HepG2 (cell line): ENCODE results near the gene MLLT1.

ENCODE experiments used
- NR3C1 ChIP-seq: sonication (generic); formaldehyde crosslinking; IDR thresholded peaks from 2 replicates; pipeline ENCODE4 v1.4.0; 2020; ENCODE audit warnings: missing genetic modification reagents
- POLR2AphosphoS5 ChIP-seq: IDR thresholded peaks from 2 replicates; pipeline ENCODE4 v1.6.1; 2012; ENCODE audit warnings: low read depth, low read length
- ZNF3 ChIP-seq: IDR thresholded peaks from 2 replicates; pipeline ENCODE4 v1.7.0; 2017; ENCODE audit warnings: inconsistent platforms
- ZNF543 ChIP-seq: sonication (generic); formaldehyde crosslinking; IDR thresholded peaks from 2 replicates; pipeline ENCODE4 v1.4.0; 2020; ENCODE audit warnings: mild to moderate bottlenecking, missing genetic modification reagents
- TF ChIP-seq, protein P1 (sequence below): sonication (generic); formaldehyde crosslinking; IDR thresholded peaks from 2 replicates; pipeline ENCODE4 v1.5.0; 2020; ENCODE audit warnings: mild to moderate bottlenecking, missing genetic modification reagents, moderate library complexity
- TF ChIP-seq, protein P2 (sequence below): sonication (generic); formaldehyde crosslinking; IDR thresholded peaks from 2 replicates; pipeline ENCODE4 v1.4.0; 2020; ENCODE audit warnings: missing genetic modification reagents, borderline replicate concordance

DNA sequence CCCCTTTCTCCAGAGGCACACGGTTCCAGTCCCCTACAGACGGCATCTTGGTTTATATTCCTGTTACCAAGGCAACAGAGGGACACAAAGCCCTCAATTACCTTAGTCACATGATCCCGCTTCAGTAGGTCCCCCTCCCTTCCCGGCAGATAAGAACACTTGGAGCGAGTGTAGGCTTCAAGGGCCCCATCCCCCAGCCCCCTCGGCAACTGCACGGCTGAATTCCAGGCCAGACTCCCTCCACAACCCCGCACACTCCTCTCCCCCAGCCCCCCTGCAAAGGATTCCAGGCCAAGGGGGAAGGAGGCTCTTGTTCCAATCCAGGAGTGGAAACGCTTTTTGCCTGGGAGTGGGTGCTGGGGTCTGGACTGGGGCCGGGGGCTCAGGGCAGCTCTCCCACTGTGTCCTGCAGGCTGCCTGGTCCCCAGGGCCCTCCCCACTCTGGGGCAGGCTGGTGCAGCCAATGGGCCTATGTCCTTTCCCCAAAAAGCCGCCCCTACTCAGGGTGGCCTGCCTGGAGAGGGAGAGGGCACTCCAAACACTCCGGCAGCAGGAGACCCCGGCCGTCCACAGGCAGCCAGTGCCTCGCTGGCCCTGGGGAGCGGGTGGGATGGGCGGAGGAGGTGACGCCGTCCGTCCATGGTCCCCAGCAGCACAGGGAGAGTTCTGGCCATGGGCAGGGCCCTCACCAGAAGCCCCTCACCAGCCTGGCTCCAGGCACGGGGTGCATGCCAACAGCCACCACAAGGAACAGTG, 62.6 kb downstream of the MLLT1 start:
- TF ChIP-seq, protein P1, sequence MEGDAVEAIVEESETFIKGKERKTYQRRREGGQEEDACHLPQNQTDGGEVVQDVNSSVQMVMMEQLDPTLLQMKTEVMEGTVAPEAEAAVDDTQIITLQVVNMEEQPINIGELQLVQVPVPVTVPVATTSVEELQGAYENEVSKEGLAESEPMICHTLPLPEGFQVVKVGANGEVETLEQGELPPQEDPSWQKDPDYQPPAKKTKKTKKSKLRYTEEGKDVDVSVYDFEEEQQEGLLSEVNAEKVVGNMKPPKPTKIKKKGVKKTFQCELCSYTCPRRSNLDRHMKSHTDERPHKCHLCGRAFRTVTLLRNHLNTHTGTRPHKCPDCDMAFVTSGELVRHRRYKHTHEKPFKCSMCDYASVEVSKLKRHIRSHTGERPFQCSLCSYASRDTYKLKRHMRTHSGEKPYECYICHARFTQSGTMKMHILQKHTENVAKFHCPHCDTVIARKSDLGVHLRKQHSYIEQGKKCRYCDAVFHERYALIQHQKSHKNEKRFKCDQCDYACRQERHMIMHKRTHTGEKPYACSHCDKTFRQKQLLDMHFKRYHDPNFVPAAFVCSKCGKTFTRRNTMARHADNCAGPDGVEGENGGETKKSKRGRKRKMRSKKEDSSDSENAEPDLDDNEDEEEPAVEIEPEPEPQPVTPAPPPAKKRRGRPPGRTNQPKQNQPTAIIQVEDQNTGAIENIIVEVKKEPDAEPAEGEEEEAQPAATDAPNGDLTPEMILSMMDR (CRISPR knock-in tag) = no peak
- TF ChIP-seq, protein P2, sequence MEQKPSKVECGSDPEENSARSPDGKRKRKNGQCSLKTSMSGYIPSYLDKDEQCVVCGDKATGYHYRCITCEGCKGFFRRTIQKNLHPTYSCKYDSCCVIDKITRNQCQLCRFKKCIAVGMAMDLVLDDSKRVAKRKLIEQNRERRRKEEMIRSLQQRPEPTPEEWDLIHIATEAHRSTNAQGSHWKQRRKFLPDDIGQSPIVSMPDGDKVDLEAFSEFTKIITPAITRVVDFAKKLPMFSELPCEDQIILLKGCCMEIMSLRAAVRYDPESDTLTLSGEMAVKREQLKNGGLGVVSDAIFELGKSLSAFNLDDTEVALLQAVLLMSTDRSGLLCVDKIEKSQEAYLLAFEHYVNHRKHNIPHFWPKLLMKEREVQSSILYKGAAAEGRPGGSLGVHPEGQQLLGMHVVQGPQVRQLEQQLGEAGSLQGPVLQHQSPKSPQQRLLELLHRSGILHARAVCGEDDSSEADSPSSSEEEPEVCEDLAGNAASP (CRISPR knock-in tag) = no peak
- TF ChIP-seq ZNF3 (no peak), NR3C1 (CRISPR knock-in tag) (no peak), ZNF543 (CRISPR knock-in tag) (no peak), POLR2AphosphoS5 (no peak)
